GM12892 (cell line): Measurements from ENCODE around the gene PLXNC1. TPM values are rescaled to one million over a fixed set of nuclear protein-coding genes. Genes with fewer than 3 reads are reported as not detected.
A peak's percentile ranks its signal among the peaks of the same experiment; 100 is the strongest.

Experiments used
- DNase-seq: peaks from one replicate; pipeline ENCODE4 v3.0.0; 2011; ENCODE audit not compliant: insufficient read length
- FAIRE-seq: peaks from 2 replicates; lab custom pipeline; 2011; peaks lifted over from hg19 to GRCh38; lab: Jason Lieb, UNC
- POLR2A ChIP-seq: IDR thresholded peaks from 2 replicates; pipeline ENCODE4 v1.6.1; 2011; ENCODE audit warnings: low read depth, low read length, control low read depth
- POLR2AphosphoS5 ChIP-seq: IDR thresholded peaks from 2 replicates; pipeline ENCODE4 v1.6.1; 2011; ENCODE audit warnings: low read depth, low read length, control low read depth
- TAF1 ChIP-seq: IDR thresholded peaks from 2 replicates; pipeline ENCODE4 v1.6.1; 2011; ENCODE audit warnings: low read depth, mild to moderate bottlenecking, control low read depth, low read length, borderline replicate concordance
- polyA plus RNA-seq: library from polyadenylated mRNA; unstranded; fragments of >200 nt; gene quantifications from one replicate; pipeline ENCODE4 v1.2.1, GENCODE V29; 2012; ENCODE audit warnings: missing spikeins, inconsistent platforms; ENCODE audit not compliant: missing spikeins

The PLXNC1 gene
- 14.3 TPM for polyA plus RNA-seq

DNA sequence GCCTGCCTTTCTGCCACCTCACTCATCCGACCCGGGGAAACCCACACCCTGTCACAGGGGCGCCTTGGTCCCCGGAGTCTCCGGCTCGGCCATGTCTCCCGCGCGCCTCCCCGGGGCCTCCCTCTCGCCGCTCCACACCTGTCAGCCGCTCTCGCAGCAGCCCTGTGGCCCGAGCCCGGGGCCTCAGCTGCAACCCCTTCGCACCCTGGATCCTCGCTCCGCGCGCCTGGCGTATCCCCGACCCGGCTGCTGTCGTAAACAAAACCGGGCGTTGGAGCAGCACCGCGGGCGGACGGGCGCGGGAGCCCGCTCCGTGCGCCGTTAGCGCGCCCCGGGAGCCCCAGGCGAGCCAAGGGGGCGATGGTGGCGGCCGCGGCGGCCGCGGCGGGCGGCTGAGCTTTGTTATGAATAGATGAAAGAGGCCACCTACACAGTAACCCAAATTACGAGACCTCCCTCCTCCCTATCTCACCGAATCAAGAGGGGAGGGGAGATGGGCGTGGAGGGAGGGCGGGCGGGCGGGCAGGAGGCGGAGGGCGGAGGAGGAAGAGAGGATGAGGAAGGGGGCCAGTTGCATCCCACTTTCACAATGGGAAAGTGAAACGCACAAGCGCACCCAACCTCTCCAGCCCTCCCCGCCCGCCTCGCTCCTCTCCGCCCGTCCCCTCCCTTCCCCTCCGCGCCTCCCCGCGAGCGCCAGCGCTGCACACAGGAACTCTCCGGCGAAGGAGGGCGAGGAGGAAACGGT lies at the start of gene PLXNC1:
Gene PLXNC1 (plus strand): TSS at position 587 of the 748 bp plus-strand sequence. CDS start 395 bp downstream, outside the sequence.
- peak; percentile 76 for DNase-seq
- TF ChIP-seq POLR2AphosphoS5 = no peak
- TF ChIP-seq TAF1 = 0 out of 2 replicates have a peak, but pooled peaks have one; percentile 14
- peak; percentile 90 for FAIRE-seq

DNA sequence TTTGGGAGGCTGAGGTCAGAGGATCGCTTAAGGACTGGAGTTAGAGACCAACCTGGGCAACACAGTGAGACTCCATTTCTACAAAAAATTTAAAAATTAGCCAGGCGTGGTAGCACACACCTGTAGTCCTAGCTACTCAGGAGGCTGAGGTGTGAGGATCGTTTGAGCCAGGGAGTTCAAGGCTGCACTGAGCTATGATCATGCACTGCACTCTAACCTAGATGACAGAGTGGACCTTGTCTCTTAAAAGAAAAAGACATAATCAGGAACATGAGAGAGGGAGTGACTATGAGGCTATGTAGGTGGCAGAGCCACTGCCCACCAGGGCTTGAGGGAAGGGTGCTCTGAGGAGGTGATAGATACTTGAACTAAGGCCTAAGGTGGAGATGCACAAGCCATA lies 49.2 kb upstream of the PLXNC1 start:
- no peak for FAIRE-seq
- TF ChIP-seq POLR2AphosphoS5 (no peak), POLR2A (no peak), TAF1 (no peak)

DNA sequence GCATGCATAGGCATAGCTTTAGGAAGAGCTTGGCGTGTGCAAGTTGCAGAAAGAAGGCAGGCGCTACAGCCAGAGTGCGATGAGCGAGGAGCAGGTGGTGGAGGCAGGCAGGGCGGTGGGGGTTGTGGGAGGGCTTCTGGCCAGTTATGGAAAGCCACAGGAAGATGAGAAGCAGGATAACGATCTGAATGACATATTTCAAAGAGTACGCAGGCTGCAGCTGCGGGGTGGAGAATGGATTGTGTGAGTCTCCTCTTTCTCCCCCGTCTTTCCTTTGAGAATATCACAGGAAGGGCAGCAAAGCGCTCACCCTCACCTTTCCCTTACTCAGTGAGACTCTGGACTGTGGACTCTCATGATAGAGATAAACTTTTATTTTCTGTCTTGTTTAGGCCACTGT lies 48.7 kb upstream of the PLXNC1 start:
- DNase-seq (no peak), FAIRE-seq (no peak)
- TF ChIP-seq TAF1 (no peak), POLR2AphosphoS5 (no peak), POLR2A (no peak)

More for the DNA sequence above, 49.2 kb upstream of the PLXNC1 start:
- DNase-seq = no peak

DNA sequence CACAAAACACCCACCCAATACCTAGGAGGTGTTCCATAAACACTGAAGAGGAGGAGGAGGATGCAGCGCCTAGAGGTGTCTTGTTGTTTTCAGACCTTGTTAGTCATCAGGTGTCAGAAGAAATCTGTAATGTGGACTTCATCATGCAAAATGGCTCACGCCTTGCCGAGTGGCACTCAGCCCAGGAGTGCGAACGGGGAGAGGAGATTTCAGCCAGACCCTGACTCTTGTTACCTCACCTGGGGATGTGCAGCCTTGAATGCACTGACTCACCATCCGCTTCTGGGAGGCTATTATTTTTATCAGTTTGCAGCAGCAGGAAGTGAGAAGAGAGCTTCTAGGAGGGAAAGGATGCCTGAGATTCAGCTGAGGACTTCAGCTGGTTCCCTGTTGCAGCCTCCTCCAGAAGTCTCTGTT lies 48.2 kb upstream of the PLXNC1 start:
- peak; percentile 30 for FAIRE-seq
- DNase-seq = no peak
- TF ChIP-seq POLR2A (no peak), TAF1 (no peak)

DNA sequence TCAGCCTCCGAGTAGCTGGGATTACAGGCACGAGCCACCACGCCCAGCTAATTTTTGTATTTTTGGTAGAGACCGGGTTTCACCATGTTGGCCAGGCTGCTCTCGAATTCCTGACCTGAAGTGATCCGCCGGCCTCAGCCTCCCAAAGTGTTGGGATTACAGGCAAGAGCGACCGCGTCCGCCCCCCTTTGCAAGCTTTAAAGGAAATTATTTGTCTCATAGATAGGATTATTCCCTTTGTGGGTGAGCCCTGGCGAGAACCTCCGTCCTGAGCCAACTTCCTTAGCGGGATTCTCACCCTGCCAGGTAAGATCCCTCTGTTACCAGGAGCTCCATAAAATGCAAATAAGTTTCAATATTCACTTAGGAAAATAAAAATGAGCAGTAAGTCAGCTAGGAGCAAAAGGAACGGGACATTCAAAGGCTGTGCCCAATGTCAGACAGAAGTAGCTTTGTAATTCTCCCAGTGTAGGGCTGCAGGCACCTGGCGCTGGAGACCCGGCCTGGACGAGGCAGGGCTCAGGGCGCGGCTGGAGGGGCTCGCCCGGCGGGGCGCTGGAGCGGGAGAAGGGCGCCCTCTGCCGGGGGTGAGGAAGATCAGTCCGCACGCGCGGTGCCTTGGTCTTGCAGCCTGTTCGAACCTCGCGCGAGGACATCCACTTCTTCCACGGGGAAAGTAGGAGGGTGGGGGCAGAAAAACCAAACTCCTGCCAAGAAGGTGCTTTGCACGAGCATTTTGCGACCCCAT lies 47.2 kb upstream of the PLXNC1 start:
- peak; percentile 61 for DNase-seq
- TF ChIP-seq TAF1 (no peak), POLR2AphosphoS5 (no peak), POLR2A (no peak)
- FAIRE-seq = peak; percentile 83

DNA sequence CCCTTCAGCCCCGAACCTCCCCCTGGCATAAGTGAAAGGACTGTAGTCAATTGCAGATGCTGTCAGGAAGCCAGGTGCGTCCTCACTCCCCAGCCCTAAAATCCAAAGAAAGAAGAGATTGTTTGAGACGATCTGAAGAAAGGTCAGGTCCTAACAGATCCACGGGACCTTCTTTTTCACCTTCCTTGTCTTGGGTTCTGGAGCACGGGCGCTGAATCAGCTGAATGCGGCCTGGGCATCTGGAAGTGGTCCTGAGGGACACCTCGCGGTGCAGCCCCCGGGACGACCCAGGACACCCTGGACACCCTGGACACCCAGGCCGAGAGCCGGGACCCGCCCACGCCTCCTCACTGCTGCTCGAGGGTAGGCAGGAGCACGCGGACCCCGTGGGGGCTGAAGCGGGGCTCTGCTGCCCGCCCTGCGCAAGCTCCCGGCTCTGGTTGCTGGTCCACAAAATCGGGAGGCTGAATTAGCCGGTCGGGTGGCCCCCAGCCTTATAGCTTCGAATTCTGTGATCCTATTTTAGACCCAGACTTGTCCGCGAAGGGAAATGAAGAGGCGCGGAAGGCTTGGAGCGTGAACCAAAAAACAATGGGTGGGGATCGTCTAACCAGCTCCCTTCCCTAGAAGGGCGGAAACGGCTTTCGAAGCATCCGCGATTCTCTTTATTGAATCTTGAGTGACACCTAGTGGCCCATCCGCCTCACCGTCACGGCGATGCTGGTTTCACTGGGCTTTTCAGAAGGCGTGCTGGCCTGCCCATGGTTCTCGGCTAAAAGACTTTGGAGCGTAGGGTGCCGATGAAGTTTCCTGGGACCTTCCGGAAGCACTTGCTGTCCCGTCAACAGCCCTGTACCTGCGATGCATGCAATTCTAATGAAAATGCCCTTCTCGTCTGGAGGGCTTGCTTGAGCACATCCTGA lies 46.4 kb upstream of the PLXNC1 start:
- FAIRE-seq = peak; percentile 89

DNA sequence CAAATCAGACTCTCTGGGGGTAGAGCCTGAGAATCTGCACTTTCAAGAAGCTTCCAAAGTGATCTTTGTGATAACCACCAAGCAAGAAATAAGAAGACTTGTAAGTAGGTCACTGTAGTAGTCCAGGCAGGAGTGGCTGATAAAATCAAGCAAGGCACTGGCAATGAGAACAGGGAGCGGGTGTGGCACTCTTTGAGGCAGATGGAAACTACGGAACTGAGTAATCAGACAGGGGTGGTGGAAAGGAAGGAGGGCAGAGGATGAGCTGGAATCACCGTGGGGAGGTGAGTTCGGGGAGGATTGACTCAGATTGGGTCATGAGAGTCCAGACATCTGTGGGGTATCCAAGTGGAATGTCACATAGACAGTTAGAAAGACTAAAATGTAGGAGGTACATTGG lies 44.4 kb upstream of the PLXNC1 start:
- TF ChIP-seq POLR2A (no peak), TAF1 (no peak), POLR2AphosphoS5 (no peak)
- no peak for FAIRE-seq
- DNase-seq = no peak

More for the DNA sequence above, 46.4 kb upstream of the PLXNC1 start:
- TF ChIP-seq POLR2A (no peak), POLR2AphosphoS5 (no peak), TAF1 (no peak)
- peak; percentile 43 for DNase-seq

DNA sequence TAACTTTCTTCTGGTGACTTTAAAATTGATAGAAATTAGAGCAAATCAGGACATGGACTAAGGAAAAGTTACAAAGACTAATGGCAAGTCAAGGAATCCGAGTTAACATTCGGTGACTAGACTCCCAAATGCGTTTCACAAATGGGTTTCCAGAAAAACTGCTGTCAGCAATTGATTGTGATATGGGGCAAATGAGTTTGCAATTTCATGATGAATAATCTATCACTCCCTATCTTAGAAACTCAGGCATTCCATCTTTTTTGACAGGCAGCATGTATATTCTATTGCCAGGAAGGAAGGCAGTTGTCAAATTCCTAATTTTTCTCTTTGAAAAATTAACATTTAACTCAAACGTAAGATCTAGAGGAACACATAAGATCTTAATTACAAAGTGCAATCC lies 40.5 kb upstream of the PLXNC1 start:
- DNase-seq = no peak
- FAIRE-seq = no peak
- TF ChIP-seq TAF1 (no peak), POLR2A (no peak), POLR2AphosphoS5 (no peak)

DNA sequence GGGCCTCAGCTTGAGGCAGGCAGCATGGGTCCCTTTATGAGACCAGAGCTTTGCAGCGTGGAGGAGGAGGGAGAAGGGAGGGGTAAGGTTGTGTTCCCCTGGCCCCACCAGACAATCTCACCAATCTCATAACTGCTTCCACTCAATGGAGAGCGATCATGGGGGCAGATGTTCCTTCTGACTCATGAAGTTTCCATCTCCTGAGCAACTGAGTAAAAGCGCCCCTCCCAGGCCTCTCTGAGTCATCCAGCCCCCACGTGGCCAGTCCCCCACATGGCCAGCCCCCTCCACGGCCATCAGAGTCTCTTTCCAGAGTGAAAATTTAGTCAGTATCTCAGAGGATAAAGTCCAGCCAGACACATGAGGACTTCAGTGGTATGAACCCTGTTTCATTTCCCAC lies 39.2 kb upstream of the PLXNC1 start:
- TF ChIP-seq TAF1 (no peak), POLR2AphosphoS5 (no peak), POLR2A (no peak)
- FAIRE-seq = no peak
- DNase-seq = no peak

DNA sequence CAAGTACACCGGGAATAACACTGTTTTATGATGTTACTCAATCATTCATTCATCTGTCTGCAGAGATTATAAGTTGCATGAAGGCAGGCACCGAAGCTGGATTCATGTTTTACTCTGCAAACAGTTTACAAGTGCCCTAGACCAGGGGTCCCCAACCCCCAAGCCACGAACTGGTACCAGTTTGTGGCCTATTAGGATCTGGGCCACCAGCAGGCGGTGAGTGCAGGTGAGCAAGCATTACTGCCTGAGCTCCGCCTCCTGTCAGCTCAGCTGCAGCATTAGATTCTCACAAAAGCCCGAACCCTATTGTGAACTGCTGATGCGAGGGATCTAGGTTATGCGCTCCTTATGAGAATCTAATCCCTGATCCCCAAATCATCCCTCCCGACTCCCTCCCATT lies 38.1 kb upstream of the PLXNC1 start:
- TF ChIP-seq TAF1 = no peak
- TF ChIP-seq POLR2AphosphoS5 = no peak
- TF ChIP-seq POLR2A = no peak
- FAIRE-seq = no peak
- DNase-seq = no peak

DNA sequence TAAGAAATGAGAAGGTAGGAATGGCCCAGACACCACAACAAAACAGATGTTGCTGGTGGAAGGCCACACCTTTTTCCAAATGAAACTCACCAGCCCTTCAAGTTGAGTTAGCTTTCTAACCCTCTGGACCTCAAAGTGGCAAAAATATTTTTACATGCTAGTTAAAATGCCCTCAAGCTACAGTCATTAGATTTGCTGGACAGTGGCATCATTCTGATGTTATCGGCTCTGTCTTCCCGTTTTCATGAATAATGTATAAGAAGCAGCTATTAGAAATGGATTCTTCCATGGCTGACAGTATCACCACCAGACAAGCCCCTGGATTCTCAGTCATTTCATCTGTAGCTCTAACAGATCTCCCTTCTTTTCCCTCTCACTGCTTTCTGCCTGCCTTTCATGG lies 37.1 kb upstream of the PLXNC1 start:
- FAIRE-seq = no peak
- TF ChIP-seq POLR2AphosphoS5 (no peak), POLR2A (no peak), TAF1 (no peak)
- DNase-seq = no peak
